CD4-positive, alpha-beta T cell treated with Interleukin-12 subunit alpha and Interleukin-12 subunit beta, for 1 hour (primary cell): Measurements from ENCODE around the gene RAB4B.
"Not testable (repeated sequence)": the region's sequence is repeated elsewhere in the genome, so short reads cannot be mapped to it uniquely, and the experiment has no call there.

Source experiments
- DNase-seq: peaks from one replicate; pipeline ENCODE4 v3.0.0-alpha.2; 2020

The RAB4B gene

DNA sequence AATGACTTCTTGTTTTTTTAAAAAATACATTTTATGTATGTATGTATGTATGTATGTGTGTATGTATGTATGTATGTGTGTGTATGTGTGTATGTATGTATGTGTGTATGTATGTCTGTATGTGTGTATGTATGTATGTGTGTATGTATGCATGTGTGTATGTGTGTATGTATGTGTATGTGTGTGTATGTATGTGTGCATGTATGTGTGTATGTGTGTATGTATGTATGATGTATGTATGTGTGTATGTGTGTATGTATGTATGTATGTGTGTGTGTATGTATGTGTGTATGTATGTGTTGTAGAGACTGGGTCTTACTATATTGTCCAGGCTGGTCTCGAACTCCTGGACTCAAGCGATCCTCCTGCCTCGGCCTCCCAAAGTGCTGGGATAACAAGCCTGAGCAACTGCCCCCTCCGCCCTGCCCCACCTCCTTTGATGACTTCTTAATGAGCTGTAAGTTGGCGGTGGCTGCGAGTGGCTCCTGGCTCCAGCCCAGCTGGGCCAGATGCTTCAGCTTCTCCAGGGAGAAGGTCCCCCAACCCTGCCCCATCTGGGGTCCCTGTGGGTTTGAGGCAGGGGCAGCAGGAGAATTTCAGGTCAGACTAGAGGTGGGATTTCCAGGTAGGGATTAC, 47.5 kb downstream of the RAB4B start:
- DNase-seq, result not testable (repeated sequence)

GRCh38 chr19:40826312-40826698, 48.3 kb downstream of the RAB4B start:
- not testable (repeated sequence) for DNase-seq

- DNase-seq, result peak; percentile 87
These were observed 48.8 kb downstream of the RAB4B start for GRCh38 chr19:40826699-40827385.

DNA sequence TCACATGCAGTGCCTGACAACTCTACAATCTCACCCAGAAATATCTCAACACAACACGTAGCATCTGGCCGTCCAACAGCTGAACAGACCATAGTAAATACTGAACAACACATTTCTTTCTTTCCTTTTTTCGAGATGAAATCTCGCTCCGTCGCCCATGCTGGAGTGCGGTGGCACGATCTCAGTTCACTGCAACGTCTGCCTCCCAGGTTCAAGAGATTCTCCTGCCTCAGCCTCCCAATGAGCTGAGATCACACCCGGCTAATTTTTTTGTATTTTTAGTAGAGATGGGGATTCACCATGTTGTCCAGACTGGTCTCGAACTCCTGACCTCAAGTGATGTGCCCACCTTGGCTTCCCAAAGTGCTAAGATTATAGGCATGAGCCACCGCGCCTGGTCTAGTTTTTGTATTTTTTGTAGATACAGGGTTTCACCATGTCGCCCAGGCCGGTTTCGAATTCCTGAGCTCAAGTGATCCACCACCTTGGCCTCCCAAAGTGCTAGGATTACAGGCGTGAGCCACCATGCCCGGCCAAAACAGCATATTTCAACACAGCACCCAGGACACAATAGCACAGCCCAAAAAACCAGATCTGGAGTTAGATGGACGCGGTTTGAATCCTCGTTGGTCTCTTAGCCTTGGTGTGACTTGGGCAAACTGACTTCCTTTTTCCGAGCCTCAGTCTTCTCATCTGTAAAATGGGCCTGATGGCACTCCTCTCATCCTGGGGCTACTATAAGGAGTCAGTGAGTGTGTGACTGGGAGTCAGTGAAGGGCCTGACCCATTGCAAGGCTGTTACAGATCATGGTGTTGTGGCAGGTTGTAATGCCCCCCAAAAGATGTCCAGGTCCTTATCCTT, 49.6 kb downstream of the RAB4B start:
- no peak for DNase-seq

- DNase-seq, result no peak
These were observed 51.2 kb downstream of the RAB4B start for GRCh38 chr19:40829205-40829604.

GRCh38 chr19:40830741-40831140, 52.7 kb downstream of the RAB4B start:
- not testable (repeated sequence) for DNase-seq

- no peak for DNase-seq
These were observed 53.7 kb downstream of the RAB4B start for GRCh38 chr19:40831502-40832430.

GRCh38 chr19:40832431-40832790, 54.4 kb downstream of the RAB4B start:
- DNase-seq, result not testable (repeated sequence)

DNA sequence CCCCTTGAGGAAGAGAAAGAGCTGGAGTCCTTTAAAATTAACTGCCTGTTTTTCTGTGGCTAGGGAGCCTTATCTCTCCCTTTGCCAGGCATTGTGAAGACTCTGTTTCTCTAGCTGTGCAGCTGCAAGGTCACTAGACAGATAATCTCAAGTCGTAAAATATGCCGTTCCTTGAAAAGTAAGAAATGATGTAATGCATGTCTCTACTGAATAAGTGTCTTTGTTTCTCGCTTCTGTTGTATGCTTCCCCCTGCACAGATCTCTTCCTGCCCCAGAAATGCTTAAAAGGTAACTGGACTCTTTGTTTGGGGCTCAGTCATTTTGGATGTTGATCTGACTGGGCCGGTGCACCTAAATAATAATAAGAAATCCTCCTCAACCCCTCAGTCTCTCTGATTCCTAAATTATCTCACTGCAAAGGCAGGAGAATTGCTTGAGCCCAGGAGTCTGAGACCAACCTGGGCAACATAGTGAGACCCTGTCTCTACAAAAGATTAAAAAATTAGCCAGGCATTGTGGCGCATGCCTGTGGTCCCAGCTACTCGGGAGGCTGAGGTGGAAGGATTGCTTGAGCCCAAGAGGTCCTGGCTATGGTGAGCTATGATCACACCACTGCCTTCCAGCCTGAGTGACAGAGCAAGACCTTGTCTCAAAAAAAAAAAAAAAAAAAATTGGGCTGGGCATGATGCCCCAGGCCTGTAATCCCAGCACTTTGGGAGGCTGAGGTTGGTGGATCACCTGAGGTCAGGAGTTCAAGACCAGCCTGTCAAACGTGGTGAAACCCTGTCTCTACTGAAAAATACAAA, 55.9 kb downstream of the RAB4B start:
- not testable (repeated sequence) for DNase-seq

DNA sequence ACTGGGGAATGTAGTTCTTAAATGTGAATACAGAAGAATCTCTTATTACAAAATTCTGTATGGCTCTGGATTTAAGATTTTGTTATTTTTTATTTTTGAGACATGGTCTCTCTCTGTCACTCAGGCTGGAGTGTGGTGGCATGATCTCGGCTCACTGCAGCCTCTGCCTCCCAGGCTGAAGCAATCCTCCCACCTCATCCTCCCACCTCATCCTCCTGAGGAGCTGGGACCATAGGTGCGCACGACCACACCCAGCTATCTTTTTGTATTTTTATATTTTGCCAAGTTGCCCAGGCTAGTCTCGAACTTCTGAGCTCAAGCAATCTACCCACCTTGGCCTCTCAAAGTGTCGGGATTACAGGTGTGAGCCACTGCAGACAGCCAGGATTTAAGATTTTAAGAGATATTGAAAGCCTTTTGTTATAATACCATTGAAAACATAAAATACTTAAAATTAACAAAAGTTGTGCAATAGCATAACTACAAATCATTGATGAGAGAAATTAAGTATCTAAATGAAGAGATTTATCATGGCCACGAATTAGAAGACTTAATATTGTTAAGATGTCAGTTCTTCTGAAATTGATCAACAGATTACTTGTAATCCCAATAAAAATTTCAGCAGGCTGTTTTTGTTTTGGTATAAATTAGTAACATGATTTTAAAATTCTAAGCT, 58.8 kb downstream of the RAB4B start:
- no peak for DNase-seq

DNA sequence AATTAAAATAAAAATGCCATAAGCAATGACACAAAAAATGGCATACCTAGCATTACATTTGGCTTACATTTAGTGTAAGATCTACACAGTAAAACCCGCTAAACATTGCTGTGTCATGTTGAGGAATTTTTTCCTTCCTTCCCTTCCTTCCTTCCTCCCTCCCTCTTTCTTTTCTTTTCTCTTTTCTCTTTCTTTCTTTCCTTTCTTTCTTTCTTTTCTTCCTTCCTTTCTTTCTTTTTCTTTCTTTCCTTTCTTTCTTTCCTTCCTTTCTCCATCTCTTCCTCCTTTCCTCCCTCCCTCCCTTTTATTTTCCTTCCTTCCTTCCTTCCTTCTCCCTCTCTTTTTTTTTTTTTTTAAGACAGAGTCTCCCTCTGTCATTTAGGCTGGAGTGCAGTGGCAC, 60.4 kb downstream of the RAB4B start:
- not testable (repeated sequence) for DNase-seq

GRCh38 chr19:40842012-40842411, 64.0 kb downstream of the RAB4B start:
- not testable (repeated sequence) for DNase-seq

DNA sequence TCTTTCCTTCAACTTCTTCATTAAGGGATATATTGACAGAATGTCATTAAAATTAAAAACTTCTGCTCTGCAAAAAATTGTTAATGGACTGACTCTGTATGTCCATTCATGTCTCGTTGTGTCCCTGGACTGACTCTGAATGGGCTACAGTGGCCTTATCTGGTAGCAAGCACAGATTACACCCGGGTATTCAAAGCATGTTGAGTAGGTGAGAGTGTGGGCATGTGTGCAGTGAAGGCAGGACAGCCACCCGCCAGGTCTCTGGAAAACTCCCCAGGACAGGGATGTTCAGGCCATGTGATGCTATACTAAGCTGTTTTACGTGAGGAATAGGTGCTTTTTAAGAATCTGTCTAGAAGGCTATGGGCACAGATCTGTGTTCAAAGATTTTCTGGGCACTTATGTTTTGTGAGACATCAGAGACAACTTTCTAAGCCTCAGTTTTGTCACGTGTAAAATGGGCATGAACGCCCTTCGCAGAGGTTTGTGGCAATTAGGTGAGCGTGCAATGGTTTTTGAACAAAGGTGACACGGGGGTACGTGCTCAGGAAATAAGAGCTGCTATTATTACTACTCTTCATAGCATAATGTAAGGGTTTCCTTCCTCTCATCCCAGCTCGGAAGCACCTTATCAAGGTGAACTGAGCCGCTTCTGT, 65.1 kb downstream of the RAB4B start:
- DNase-seq, result not testable (repeated sequence)

GRCh38 chr19:40843653-40844052, 65.6 kb downstream of the RAB4B start:
- peak; percentile 86 for DNase-seq
